Fibroblast of skin of left biceps (primary cell): ENCODE results near the gene PPP1R14D.
"Not testable (repeated sequence)": the region's sequence is repeated elsewhere in the genome, so short reads cannot be mapped to it uniquely, and the experiment has no call there.

Experiments used
- DNase-seq, 2 experiments: peaks; one replicate each; pipeline ENCODE4 v3.0.0-alpha.2; 2013; ENCODE audit warnings: low read depth in 2 of 2

The PPP1R14D gene, protein sequence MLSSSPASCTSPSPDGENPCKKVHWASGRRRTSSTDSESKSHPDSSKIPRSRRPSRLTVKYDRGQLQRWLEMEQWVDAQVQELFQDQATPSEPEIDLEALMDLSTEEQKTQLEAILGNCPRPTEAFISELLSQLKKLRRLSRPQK

DNA sequence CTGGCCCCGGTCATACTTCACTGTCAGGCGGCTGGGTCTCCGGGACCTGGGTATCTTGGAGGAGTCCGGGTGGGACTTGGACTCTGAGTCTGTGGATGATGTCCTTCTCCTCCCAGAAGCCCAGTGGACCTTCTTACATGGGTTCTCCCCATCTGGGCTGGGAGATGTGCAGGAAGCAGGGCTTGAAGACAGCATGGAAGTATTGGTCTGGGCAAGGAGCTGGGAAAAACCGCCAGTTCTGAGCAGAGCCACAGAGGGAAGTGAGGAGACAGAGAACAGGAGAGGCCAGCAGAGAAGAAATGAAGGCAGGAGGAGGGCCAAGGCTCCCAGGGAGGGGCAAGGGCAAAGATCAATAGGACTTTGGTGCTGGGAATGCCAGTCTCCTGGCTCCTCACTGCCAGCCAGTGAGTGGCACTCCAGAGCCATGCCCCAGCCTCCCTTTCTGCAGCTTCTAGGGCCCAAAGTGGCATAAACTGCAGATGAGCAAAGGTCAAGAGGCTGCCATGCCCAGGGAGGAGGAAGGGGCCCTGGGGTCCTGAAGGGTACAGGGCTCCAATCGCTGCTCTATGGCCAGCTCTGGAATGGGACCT, at the start of gene PPP1R14D:
PPP1R14D (minus strand) TSS at position 262 of the 590 bp plus-strand sequence; CDS start at position 195, 67 bp downstream.
- no peak for DNase-seq

DNA sequence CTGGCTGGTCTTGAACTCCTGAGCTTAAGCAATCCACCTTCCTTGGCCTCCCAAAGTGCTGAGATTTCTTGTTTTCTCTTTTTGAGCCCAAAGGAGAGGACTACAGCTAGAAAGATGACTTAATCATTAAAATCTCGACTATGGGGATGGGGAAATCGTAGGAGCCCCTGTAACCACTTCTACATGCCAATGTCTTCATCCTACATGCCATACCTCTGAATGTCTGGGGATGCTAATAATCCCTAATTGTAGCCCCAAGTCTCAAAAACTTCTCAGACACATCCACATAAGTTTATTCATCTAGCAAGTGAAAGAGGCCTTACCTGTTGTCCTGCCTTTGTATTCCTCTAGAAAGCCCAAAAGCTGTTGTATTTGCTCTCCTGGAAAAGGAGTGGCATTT, 49.2 kb upstream of the PPP1R14D start:
- DNase-seq: no peak

DNA sequence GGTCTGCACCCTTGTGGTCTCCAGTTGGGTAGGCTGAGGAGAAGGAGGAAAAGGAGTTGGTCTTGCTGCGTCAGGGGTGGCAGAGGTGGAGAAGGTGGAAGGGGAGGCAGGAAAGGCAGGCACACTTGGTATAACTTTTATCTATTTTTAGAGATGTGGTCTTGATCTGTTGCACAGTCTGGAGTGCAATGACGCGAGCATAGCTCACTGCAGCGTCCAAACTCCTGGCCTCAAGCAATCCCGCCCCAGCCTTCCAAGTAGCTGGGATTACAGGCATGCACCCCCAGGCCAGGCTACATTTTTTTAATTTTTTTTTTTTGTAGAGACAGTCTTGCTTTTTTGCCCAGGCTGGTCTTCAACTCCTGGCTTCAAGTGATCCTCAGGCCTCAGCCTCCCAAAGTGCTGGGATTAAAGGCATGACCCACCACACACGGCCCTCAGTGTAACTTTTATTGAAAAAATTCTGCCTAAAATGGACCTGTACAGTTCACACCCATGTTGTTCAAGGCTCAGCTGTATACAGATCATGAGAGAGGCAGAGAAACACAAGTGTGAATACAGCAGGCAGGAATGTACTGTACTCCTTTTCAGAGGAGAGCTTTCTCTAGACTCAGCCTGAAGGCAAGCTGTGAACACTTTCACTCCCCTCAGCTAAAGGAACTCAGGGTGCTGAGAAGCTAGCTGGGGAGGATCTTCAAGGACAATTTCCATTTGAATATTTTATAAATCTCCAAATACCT, 47.7 kb upstream of the PPP1R14D start:
- no peak for DNase-seq

DNA sequence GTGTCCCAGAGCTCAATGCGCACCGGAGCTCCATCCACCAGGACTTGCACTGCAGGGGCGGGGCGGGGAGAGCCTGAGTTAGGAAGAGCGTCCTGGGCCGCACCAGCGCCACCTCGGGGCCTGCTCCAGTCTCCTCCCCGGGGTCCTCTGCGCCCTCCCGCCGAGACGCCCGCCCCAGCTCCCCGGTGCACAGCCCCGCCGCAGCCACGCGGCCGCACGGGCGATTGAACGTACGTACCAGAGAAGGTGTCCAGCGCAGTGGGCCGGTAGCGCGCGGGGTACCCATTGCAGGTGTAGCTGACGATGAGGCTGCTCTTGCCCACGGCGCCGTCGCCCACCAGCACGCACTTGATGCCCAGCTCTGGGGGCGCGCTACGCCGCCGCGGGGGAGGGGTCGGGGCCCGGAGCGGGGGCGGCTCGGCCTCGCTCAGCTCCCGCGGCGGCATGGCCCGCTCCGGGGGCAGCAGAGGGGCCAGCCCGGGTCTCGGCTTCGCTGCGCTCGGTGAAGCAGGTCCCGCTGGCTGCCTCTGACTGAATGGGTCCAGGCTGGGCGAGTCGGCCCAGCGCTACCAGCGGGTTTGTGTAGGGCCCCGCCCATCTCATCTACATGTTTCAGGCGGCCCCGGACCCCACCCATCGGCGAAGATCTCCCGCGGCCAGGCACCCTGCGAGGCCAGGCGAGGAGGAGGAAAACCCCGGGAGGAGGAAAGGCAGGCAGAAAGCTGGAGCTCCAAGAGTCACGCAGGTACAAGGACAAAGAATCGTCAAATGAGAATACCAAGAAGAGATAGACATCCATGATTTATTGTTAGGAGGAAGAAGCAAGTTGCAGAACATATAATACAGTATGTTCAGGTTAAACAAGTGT, 45.4 kb upstream of the PPP1R14D start, which contains the start of gene RHOV:
RHOV (minus strand) TSS at position 541 of the 868 bp plus-strand sequence; CDS start at position 446, 95 bp downstream.
- DNase-seq: no peak

DNA sequence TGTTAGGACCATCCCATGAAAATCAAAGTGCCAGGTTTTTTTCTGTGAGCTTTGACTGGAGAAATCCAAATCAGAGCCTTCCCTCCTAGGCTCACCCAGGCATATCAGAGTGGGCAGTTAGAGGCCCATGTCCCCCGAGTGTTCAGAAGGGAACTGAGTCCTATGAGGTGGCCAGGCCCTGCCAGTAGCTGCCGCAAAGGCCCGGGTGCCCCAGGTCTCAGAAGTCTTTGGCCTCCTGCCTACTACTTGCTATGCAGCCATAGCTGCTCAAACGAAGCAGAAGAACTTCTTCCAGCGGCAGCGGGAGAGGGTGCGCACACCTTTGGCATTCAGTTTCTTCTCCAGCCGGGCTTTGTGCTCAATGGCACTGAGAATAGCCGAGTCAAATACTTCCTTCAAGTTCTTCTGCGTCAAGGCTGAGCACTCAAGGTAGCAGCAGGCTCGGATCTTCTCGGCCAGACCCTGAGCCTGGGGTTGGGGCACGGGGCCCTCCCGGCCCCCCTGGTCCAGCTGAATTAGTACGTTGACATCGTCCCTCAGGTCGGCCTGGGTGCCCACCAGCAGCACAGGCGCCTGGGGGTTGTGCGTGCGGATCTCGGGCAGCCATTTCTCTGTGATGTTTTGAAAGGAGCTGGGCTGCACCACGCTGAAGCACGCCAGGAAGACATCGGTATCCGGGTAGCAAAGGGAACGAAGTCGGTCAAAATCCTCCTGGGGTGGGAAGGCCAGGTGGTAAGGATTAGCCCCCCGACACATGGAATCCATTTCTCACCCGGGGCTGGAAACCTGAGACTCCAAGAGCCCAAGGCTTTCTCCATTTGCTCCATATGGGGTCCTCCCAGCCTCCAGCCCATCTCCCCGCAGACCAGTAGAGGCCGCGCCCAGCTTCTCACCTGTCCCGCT, 44.5 kb upstream of the PPP1R14D start:
- DNase-seq: no peak

DNA sequence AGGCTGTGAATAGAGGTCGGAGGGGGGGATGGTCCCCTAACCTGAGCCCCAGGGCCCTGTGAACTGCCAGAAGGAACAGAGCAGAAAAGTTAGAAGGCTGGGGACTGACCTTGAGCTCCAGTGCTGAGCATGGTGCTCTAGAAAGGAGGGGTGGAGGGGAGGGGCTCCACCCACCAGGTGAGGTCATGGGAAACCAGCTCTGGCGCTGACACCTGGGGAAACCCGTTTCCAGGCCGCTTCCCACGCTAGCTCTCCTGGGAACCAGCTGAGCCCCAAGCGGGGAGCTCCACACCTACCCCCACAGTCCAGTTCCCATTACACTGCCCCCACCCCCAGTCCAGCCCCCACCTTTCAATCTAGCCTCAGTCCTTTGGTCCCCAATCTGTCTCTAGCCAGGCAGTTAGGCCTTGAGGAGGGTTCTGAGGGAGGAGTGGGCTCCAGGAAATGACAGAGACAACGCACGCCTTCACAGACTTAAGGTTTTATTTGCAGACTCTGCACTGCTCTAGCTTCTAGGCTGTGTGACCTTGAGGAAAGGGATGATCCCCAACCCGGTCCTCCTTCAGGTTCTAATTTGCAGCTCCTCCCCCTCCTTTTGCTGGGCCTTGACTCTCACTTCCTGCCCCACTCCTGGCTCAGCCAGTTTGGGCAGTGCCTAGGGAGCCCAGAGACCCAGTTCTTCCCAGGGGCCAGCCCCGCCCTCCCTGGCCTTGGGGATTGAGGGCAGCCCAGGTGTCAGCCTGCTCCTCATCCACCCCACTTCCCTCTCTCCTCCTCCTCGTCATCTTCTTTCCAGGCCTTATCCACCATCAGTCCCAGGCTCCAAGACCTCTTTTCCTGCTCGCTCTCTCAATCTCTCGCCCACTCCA, 43.5 kb upstream of the PPP1R14D start:
- no peak for DNase-seq

DNA sequence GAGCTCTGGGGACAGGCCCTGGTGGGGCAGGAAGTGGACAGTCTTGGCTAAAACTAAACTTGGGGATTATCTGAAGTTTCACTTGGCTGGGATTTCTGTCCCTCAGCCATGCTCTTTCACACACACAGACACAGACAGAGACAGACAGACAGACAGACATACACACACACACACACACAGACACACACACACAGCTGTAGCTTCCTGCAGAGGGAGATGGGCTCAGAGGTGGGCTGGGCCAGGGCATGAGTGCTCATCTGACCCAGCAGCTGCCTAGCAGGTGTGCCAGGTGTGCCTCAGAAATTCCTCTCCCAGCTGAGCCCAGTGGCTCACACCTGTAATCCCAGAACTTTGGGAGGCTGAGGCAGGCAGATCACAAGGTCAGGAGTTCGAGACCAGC, 42.2 kb upstream of the PPP1R14D start:
- no peak for DNase-seq

DNA sequence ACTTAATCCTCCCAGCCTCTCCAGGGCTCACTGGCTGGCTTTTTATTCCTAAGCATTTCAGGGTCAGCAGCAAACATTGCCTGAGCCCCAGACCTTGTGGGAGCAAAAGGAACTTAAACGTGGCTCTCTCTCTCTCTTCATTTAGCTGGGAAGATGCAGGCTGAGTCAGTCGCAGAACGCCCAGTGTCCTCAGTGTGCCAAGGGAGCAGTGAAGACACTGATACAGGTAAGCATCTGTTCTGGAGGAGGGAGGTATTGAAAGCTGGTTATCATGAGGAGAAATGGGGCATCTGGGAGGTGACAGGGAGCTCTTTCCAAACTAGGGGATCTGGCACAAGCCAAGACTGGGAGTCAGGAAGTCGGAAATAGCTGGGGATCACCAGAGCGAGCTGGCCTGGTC, 41.2 kb upstream of the PPP1R14D start:
- no peak for DNase-seq

DNA sequence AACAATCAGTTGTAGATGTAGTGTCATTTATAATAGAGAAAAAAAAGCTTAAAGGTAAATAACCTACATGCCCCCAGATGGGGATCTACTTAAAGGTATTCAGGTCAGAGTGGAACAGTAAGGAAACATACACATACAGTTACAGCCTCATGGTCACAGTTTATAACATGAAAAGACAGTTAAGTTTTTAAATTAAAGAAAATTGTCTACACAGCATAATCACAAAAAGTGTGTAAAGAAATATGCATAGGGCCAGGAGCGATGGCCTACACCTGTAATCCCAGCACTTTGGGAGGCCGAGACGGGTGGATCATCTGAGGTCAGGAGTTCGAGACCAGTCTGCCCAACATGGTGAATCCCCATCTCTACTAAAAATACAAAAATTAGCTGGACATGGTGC, 38.7 kb upstream of the PPP1R14D start:
- DNase-seq: no peak

DNA sequence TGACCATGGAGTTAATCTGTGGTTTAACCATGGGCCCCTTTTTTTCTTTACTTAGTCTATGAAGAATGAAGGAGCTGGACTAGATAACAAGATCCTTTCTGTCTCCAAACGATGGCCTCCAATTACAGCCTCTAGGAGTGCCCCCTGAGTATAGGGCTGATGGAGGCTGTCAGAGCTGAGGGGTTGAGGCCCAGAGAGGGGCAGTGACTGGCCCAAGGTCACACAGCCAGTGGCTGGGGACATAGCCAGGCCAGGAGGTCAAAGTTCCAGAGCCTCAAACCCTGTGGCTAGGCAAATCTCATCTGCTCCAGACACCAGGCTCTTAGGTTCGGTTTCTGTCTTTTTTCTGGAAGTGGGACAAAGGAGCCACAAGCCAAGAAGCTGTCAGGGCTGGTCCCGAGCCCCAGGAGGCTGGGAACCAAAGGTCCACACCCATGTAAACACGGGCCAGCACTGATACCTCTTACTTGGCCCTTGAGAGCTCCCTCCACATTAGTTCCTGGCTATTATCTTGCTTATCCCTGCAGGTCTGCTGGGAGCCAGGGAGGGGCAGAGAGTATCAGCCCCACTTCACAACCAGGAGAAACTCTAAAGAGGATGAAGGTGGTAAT, 35.3 kb upstream of the PPP1R14D start:
- no peak for DNase-seq

DNA sequence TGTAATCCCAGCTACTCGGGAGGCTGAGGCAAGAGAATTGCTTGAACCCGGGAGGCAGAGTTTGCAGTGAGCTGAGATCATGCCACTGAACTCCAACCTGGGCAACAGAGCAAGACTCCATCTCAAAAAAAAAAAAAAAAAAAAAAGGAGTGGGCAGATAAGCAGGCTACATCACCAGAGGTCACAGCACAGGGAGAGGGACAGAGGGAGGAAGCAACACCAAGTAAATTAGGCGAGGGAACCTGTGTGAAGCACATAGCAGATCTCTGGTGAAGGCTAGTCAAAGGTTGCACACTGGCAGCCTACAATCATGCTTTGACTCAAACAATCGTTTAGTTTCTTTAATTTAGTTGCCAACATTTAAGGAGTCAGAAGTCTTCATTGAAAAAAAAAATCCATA, 32.6 kb upstream of the PPP1R14D start:
- DNase-seq: not testable (repeated sequence)

DNA sequence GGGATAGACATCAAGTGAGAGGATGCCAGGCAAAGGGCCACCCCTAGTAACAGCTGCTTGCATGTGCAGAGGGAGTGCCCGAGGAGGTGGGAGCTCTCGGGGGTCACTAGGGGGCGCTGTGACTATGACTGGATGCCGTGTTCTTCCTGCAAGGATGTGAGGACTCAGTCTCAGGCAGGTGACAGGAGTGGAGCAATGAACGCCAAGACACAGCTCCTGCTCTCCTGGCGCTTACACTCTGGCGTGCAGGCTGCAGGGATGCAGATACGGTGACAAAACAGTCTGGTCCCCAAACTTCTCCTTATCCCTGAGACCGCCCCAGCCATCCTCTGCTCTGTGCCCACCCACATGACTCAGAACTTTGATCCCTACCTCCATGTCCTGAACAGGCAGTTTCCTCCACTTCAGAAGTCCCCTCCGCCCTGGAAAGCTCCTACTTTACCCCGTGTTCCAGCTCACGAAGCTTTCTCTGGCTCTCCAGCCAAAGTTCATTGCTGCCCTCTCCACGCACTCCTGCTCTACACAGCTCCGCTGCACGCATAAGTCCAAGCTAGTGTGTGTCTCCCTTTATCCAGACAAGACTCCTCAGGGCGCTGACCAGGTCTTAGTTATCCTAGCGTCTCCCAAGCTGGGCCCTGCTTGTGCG, 30.8 kb upstream of the PPP1R14D start:
- peak in 1 of 2 experiments; percentile 13 for DNase-seq

DNA sequence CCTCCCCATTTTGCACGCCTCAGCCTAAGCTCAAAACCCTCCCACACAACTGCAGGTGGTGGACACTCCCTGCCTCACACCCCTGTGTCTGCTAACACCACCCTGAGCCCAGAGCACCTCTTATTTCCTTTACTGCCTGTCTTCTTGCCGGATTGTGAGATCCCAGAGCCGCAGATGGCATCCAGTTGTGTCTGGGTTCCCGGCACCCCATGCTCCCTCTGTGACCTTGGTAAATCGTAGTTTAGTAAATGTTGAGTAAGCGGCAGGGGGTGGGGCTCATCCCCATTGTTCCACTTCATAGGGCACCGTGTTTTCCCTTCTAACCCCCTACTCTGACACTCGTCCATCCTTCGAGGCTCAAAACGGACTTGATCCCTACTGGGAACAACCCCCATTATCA, 30.2 kb upstream of the PPP1R14D start:
- no peak for DNase-seq

DNA sequence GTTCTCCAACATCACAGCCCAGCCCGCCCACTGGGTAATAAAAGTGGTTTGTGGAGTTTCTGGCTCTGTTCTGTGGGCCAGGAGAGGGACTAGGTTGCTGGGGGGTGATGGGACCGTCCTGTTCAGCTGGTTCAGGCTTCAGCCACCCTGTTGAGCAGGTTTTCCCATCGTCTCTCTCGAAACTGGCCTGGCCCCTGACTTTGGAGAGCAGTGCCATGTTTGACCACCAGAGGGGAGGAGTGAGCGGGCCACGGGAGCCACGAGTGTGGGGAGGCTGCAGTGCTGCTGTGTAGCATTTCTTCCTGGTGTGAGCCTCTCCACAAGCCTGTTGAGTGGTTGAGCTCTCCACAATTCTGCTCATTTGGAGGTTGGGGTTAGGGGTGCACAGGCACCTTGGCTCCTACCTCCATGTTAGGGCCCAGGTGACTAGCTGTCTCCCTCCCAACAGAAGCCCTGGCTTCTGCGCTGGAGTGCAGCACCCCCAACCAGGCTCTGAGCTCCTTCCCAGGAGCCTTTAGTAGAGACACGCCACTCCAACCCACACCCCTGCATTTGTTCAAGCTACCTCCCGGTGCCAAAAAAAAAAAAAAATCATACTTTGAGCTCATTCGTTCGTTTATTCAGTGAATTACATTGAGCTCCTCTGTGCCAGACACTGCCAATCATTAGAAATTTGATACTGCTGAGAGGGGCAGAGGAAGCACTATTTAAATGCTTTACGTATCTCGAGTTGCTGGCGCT, 29.3 kb upstream of the PPP1R14D start:
- DNase-seq: peak; percentile 9 to 24

DNA sequence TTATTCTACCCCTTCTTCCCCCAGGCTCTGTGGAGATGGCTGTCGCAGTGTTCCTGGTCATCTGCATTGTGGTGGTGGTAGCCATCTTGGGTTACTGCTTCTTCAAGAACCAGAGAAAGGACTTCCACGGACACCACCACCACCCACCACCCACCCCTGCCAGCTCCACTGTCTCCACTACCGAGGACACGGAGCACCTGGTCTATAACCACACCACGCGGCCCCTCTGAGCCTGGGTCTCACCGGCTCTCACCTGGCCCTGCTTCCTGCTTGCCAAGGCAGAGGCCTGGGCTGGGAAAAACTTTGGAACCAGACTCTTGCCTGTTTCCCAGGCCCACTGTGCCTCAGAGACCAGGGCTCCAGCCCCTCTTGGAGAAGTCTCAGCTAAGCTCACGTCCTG, 28.2 kb upstream of the PPP1R14D start:
- DNase-seq: no peak

DNA sequence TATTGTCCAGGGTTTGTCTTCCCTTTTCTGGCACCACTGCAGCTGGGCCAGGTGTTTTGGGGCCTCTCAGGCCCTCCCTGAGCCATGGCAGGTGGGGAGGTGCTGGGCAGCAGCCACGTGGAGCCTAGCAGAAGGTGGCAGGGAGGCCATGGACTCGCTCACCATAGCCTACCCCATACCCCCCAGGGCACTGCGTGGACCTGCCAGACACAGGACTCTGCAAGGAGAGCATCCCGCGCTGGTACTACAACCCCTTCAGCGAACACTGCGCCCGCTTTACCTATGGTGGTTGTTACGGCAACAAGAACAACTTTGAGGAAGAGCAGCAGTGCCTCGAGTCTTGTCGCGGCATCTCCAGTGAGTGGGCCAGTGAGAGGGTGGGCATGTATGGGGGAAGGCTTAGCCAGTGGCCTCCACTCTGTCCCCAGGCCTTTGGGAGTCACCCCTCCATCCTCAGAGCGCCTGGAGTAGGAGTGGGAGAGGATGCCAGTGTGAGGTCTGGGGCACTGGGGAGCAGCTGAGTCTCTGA, 27.3 kb upstream of the PPP1R14D start:
- no peak for DNase-seq

DNA sequence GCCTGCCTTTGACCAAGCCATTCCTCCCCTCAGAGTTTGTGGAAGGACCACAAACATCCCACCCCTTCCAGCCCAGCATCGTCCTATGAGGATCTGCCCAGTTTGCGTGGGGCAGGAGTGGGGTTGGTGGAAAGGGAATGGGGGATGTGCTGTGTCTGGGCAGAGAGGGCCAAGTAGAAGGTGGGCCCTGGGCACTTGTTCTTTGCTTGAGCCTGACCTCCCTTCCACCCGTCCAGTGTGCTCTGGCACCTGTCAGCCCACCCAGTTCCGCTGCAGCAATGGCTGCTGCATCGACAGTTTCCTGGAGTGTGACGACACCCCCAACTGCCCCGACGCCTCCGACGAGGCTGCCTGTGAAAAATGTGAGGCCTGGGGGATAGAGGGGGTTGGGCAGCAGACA, 25.7 kb upstream of the PPP1R14D start:
- DNase-seq: no peak

DNA sequence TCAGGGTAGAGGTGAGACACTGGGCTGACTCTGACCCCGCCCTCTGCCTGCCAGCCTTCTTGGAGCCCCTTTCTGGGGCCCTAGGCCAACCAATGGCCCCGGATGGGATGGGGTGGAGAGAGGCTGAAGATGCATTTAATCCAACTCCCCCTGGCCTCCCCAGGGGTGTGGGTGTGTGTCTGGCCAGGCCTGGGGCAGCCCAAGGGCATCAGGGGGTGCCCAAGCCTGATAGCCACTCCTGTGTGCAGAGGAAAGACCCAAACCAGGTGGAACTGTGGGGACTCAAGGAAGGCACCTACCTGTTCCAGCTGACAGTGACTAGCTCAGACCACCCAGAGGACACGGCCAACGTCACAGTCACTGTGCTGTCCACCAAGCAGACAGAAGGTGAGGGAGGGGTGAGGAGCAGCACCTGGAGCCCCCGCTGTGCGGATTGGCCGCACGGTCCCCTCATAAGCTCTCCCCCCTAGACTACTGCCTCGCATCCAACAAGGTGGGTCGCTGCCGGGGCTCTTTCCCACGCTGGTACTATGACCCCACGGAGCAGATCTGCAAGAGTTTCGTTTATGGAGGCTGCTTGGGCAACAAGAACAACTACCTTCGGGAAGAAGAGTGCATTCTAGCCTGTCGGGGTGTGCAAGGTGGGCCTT, 24.9 kb upstream of the PPP1R14D start:
- no peak for DNase-seq
